Gastroesophageal sphincter (tissue), 3 donors: ENCODE data around the gene KCNG1.

Experiments
- CTCF ChIP-seq, 4 experiments: fragments of 200-600 bp in 2 of 4; fragments of 450-650 bp in 2 of 4; sonication (generic) in 1 of 4; IDR thresholded peaks; one replicate each; pipeline ENCODE4 v1.5.1; 2017 to 2019; ENCODE audit warnings: antibody characterized with exemption in 4 of 4, mild to moderate bottlenecking in 2 of 4, moderate library complexity in 2 of 4
- EP300 ChIP-seq: sonication (generic); formaldehyde crosslinking; IDR thresholded peaks from one replicate; pipeline ENCODE4 v1.6.1; 2017; ENCODE audit warnings: antibody characterized with exemption, mild to moderate bottlenecking
- POLR2A ChIP-seq, 2 donors: fragments of 450-650 bp; IDR thresholded peaks; one replicate each; pipeline ENCODE4 v1.6.1; 2017; ENCODE audit warnings: antibody characterized with exemption in 2 of 2, mild to moderate bottlenecking in 2 of 2, moderate library complexity in 1 of 2
- POLR2AphosphoS5 ChIP-seq: sonication (generic); formaldehyde crosslinking; IDR thresholded peaks from one replicate; pipeline ENCODE4 v1.6.1; 2017; ENCODE audit warnings: antibody characterized with exemption

GRCh38 chr20:51020657-51021056 is 2.2 kb downstream of the KCNG1 start:
- no peak for TF ChIP-seq CTCF (IDR thresholded peaks at IDR 0.05)
- no peak for TF ChIP-seq EP300
- no peak for TF ChIP-seq POLR2AphosphoS5
- TF ChIP-seq POLR2A (IDR thresholded peaks at IDR 0.05): no peak
